ENCODE results near the gene NLRP13.

Gene NLRP13

DNA sequence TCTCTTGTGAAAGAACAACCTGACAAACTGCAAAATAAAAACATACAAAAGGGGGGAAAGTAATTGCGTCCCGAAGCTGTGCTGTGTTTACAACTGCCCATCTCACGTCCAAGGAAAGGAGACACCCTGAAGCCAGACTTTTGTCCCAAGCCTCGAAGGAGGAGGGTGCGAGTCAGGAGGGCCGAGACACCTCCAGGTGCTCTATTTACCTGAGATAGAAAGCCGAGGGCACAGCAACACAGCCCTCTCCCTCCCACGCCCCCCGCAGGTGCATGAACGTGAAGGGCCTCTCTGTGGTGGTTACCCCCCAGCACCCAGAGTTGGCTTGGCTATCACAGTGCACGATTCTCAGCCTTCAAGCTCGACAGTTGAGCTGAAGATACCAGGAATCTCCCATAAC, 33.2 kb downstream of the NLRP13 start:
- DNase-seq = no peak

DNA sequence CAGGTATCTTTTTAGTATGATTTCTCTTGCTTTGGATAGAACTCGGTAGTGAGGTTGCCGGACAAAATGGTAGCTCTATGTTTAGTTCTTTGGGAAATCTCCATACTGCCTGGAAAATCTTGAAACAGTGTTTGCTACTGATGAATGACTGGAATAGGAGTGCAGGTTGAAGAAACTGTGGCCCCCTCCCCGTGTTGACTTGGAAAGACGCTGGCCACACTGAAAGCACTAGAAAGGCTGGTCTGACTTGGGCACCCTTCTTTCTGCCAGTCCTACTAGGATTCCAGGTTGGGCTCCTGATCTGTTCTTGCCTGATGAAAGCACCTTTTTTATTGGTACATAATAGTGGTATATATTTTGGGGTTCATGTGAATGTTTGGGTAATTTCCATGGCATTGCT, 49.5 kb downstream of the NLRP13 start:
- no peak for DNase-seq

DNA sequence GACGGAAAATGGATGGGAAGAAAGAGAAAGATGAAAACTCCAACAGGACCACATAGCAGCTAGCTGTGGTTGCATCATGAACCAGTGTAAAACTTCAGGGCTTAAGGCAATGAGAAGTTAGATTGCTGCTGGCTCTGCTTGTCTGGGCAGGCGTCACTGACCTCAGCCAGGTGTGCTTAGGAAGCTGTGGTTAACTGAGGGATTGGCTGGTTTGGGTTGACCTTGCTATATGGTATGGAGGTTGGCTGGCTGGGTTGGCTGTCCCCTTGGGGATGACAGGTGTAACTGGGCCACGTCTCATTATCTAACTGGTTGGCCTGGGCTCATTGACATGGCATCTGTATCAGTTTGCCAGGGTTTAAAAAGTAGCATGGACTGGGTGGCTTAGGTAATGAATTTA, 54.9 kb downstream of the NLRP13 start:
- no peak for DNase-seq

DNA sequence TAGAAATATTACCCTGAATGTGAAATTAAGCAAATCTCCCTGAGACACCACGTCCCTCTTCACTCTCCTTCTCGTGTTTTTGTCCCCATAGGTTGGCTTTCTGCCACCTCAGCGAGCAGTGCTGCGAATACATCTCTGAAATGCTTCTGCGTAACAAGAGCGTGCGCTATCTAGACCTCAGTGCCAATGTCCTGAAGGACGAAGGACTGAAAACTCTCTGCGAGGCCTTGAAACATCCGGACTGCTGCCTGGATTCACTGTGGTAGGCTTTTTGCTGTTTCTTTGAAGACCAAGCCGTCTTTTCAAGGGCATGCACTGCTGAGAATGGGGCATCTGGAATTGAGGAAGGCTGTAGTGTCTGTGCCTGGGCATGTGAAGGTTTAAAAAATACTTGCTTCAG, 61.4 kb downstream of the NLRP13 start:
- DNase-seq = no peak

DNA sequence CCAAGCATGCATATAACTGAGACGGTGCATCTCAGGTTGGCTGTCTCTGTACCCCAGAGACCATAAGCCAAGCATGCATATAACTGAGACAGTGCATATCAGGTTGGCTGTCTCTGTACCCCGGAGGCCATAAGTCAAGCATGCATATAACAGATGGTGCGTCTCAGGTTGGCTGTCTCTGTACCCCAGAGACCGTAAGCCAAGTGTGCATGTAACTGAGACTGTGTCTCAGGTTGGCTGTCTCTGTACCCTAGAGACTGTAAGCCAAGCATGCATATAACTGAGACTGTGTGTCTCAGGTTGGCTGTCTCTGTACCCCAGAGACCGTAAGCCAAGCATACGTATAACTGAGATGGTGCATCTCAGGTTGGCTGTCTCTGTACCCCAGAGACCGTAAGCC, 65.0 kb downstream of the NLRP13 start:
- DNase-seq = no peak

DNA sequence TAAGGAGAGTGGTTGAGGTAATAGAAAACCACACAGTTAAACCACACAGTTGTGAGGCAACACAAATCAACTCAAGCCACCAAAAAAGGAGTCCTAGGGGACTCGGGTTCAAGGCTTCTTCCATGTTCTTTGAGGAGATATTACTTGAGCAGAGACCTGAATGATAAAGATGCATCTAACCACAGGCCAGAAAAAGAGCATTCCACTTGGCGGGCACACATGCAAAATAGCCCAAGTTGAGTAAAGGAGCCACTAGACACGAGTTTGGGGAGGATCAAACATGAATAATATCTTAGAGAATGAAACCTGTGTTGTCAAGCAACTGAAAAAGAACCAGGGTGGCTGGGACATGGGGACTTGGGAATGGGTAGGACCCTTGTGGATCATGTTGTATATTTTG, 65.6 kb downstream of the NLRP13 start:
- no peak for DNase-seq

DNA sequence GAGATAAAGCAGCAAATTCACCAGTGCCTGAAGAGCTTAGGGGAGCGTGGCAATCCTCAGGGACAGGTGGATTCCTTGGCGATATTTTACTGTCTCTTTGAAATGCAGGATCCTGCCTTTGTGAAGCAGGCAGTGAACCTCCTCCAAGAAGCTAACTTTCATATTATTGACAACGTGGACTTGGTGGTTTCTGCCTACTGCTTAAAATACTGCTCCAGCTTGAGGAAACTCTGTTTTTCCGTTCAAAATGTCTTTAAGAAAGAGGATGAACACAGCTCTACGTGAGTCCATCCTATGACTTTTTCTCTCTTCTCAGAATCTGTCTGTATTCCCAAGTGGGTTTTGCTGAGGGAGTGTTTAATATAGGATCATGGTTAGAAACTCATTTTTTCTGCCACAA, 73.2 kb downstream of the NLRP13 start:
- no peak for DNase-seq

DNA sequence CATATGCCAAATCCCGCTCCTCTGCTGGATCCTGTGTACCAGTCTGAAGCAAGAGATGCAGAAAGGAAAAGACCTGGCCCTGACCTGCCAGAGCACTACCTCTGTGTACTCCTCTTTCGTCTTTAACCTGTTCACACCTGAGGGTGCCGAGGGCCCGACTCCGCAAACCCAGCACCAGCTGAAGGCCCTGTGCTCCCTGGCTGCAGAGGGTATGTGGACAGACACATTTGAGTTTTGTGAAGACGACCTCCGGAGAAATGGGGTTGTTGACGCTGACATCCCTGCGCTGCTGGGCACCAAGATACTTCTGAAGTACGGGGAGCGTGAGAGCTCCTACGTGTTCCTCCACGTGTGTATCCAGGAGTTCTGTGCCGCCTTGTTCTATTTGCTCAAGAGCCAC, 73.7 kb downstream of the NLRP13 start:
- DNase-seq = no peak

DNA sequence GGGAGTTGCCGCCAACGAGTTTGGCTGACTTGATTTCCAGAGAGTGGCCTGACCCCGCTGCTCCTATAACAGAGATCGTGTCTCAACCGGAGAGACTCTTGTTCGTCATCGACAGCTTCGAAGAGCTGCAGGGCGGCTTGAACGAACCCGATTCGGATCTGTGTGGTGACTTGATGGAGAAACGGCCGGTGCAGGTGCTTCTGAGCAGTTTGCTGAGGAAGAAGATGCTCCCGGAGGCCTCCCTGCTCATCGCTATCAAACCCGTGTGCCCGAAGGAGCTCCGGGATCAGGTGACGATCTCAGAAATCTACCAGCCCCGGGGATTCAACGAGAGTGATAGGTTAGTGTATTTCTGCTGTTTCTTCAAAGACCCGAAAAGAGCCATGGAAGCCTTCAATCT, 74.2 kb downstream of the NLRP13 start:
- DNase-seq = no peak

DNA sequence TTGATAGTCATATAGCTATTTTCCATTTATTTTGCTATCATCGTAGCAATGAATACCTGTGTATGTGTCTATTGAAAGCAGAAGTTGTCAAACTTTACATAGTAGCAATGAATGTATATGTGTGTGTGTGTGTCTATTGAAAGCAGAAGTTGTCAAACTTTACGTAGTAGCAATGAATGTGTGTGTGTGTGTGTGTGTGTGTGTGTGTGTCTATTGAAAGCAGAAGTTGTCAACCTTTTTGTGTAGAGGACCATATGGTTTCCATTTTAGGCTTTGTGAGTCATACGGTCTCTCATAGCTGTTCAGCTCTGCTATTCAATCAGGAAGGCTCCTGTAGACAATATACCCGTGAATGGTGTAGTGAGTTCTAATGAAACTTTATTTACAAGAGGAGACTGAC, 75.0 kb downstream of the NLRP13 start:
- DNase-seq = no peak

DNA sequence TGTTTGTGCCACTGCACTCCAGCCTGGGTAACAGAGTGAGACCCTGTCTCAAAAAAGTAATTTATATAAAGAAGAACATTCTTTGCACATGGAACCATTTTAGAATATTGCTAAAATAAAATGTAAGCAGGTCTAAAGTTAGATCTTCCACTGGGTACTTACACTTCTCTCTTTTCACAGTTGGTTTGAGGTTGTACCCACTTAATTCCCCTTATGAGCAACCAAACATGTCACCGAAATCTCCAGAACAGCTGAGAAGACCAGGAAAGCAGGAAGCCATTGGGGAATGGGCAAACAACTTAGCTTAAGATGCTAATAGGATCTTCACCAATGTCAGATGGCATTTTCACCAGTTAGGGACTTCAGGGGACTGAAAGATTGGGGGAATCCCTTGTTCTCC, 77.0 kb downstream of the NLRP13 start:
- no peak for DNase-seq
